HFF-Myc (cell line): ENCODE data around the gene WFDC11.

Source experiments
- DNase-seq: peaks from one replicate; pipeline ENCODE4 v3.0.0-alpha.2; 2011; ENCODE audit warnings: low read depth; ENCODE audit errors: extremely low read depth
- H3K4me3 ChIP-seq: replicated peaks from 2 replicates; pipeline ENCODE4 v1.5.1; 2011; ENCODE audit warnings: low read depth, mild to moderate bottlenecking, control low read depth, low read length
- CTCF ChIP-seq: IDR thresholded peaks from 2 replicates; pipeline ENCODE4 v1.5.1; 2012; ENCODE audit warnings: mild to moderate bottlenecking, low read depth, low read length, control low read depth; ENCODE audit errors: missing control alignments

Gene WFDC11

GRCh38 chr20:45617591-45617990 lies 52.4 kb downstream of the WFDC11 start:
- no peak for TF ChIP-seq CTCF
- no peak for DNase-seq

DNA sequence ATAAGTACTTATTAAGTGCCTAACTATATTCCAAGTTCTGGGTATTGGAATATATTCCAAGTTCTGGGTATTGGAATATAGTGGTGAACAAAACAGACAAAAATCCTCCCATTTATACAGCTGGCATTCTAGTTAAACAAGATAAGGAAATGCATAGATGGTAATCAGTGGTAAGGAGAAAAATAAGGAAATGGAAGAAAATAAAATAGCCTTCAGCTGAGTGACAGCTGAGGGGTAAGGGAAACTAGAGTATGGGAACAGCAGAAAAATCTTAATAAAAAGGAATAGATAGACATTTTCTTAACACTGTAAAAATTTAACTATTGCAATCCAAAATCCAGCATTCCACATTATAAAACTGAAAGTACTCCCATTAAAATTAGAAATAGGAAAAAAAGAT lies 57.7 kb downstream of the WFDC11 start:
- DNase-seq = no peak
- no peak overlapping the region for H3K4me3 ChIP-seq
- TF ChIP-seq CTCF = no peak

More at GRCh38 chr20:45617591-45617990, 52.4 kb downstream of the WFDC11 start:
- no peak overlapping the region for H3K4me3 ChIP-seq

DNA sequence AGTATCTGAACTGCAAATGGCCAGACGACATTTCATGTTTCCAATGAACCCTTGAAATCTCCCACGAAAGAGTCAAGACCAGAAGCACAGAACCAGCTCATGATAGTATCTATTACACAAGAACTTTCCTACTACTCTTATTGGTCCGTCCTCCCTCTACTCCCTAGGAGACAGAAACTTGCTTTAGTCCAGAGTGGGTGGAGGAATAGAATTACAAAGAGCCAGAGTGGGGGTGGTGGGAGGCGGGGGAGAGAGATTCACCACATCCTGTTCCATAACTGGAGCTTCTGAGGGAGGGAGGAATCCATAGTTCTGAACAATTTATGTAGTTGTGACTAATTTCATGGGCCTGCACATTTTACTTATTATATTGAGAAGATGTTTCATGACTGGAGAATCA lies 59.0 kb downstream of the WFDC11 start:
- no peak for TF ChIP-seq CTCF
- no peak overlapping the region for H3K4me3 ChIP-seq
- DNase-seq = peak; percentile 77

- H3K4me3 ChIP-seq = no peak overlapping the region
- DNase-seq = no peak
- no peak for TF ChIP-seq CTCF
These were observed 62.2 kb downstream of the WFDC11 start for GRCh38 chr20:45607810-45608209.
